Activated CD4-positive, alpha-beta T cell treated with anti-CD3 and anti-CD28 coated beads, Interleukin-2, amount 10 ng/mL, durations not matched to agents 7 days and 5 days (primary cell): Measurements from ENCODE around the gene TAF5L. TPM values are rescaled to one million over a fixed set of nuclear protein-coding genes. Genes with fewer than 3 reads are reported as not detected.
A peak's percentile ranks its signal among the peaks of the same experiment; 100 is the strongest.

ENCODE experiments used
- CTCF ChIA-PET: fragments of 350-600 bp; sonication (Branson Sonifier 250); formaldehyde crosslinking; loops from one replicate; lab custom pipeline; 2021; ENCODE audit warnings: antibody characterized with exemption; lab: Charles Lee
- POLR2A ChIA-PET: fragments of 350-600 bp; sonication (Branson Sonifier 250); formaldehyde crosslinking; loops from one replicate; lab custom pipeline; 2021; ENCODE audit warnings: antibody characterized with exemption; lab: Charles Lee
- DNase-seq: peaks from one replicate; pipeline ENCODE4 v3.0.0-alpha.2; 2020
- H3K27ac Mint-ChIP-seq: one replicate; pipeline ENCODE4 v1.8.0; 2021; ENCODE audit warnings: mild to moderate bottlenecking, moderate library complexity, mixed read lengths
- H3K27me3 Mint-ChIP-seq: one replicate; pipeline ENCODE4 v1.8.0; 2021; ENCODE audit warnings: mixed read lengths
- H3K36me3 Mint-ChIP-seq: one replicate; pipeline ENCODE4 v1.8.0; 2021; ENCODE audit warnings: low read depth, mixed read lengths
- H3K4me1 Mint-ChIP-seq: one replicate; pipeline ENCODE4 v1.8.0; 2021; ENCODE audit warnings: mixed read lengths
- H3K4me3 Mint-ChIP-seq: one replicate; pipeline ENCODE4 v1.8.0; 2021; ENCODE audit warnings: mild to moderate bottlenecking, moderate library complexity, mixed read lengths
- H3K9me3 Mint-ChIP-seq: one replicate; pipeline ENCODE4 v1.8.0; 2021; ENCODE audit warnings: mixed read lengths
- total RNA-seq, 2 experiments: library from RNA; stranded (reverse); gene quantifications; one replicate each; pipeline ENCODE4 v1.2.3, GENCODE V29; 2021

The TAF5L gene
- total RNA-seq, 2 experiments from 2014 or later: 25.7 to 25.9 TPM

- peak; percentile 57 for DNase-seq
These were observed 68.6 kb downstream of the TAF5L start for GRCh38 chr1:229557200-229557850.

GRCh38 chr1:229554886-229555621 lies 70.9 kb downstream of the TAF5L start:
- DNase-seq: no peak
- Mint-ChIP-seq H3K9me3 (no peaks in the 10 kb centered on the region), H3K4me3 (no peak overlapping the region), H3K27ac (no peak overlapping the region), H3K27me3 (no peaks in the 10 kb centered on the region), H3K36me3 (peaks cover 9% of the 10 kb centered on the region), H3K4me1 (peaks cover 45% of the 10 kb centered on the region)
- ChIA-PET CTCF (no interaction called here), POLR2A (no interaction called here)

More at GRCh38 chr1:229557200-229557850, 68.6 kb downstream of the TAF5L start:
- Mint-ChIP-seq H3K4me3 (peak overlapping the region; percentile 93), H3K4me1 (peaks cover 40% of the 10 kb centered on the region), H3K36me3 (peaks cover 7% of the 10 kb centered on the region), H3K9me3 (no peaks in the 10 kb centered on the region), H3K27me3 (no peaks in the 10 kb centered on the region), H3K27ac (peak overlapping the region; percentile 97)
- POLR2A ChIA-PET: no interaction called here
- CTCF ChIA-PET: interaction anchor here (0.5 to 1.6 kb wide), 6 partner anchors 12 to 301 kb away, joined by 3 to 5 read pairs (median 4); no protein-coding TSS in a partner anchor

GRCh38 chr1:229553621-229554130 lies 72.2 kb downstream of the TAF5L start:
- no peaks in the 10 kb centered on the region for H3K9me3 Mint-ChIP-seq
- H3K4me1 Mint-ChIP-seq: peaks cover 35% of the 10 kb centered on the region
- H3K27me3 Mint-ChIP-seq: no peaks in the 10 kb centered on the region
- POLR2A ChIA-PET: no interaction called here
- CTCF ChIA-PET: no interaction called here
- H3K36me3 Mint-ChIP-seq: peaks cover 9% of the 10 kb centered on the region
- no peak overlapping the region for H3K27ac Mint-ChIP-seq
- DNase-seq: no peak
- no peak overlapping the region for H3K4me3 Mint-ChIP-seq

- CTCF ChIA-PET: no interaction called here
- Mint-ChIP-seq H3K36me3 (peaks cover 14% of the 10 kb centered on the region), H3K27me3 (no peaks in the 10 kb centered on the region), H3K27ac (peak overlapping the region; percentile 47), H3K4me3 (no peak overlapping the region), H3K4me1 (peaks cover 35% of the 10 kb centered on the region), H3K9me3 (no peaks in the 10 kb centered on the region)
- POLR2A ChIA-PET: no interaction called here
- no peak for DNase-seq
These were observed 73.2 kb downstream of the TAF5L start for GRCh38 chr1:229552732-229553131.

GRCh38 chr1:229550812-229551567 lies 74.9 kb downstream of the TAF5L start:
- DNase-seq: no peak
- H3K27ac Mint-ChIP-seq: no peak overlapping the region
- ChIA-PET POLR2A (no interaction called here), CTCF (interaction anchor here (0.7 kb wide), 1 partner anchor 464 kb away, joined by 6 read pairs; no protein-coding TSS in a partner anchor)
- H3K9me3 Mint-ChIP-seq: no peaks in the 10 kb centered on the region
- H3K4me1 Mint-ChIP-seq: peaks cover 21% of the 10 kb centered on the region
- no peak overlapping the region for H3K4me3 Mint-ChIP-seq
- H3K27me3 Mint-ChIP-seq: no peaks in the 10 kb centered on the region
- peaks cover 20% of the 10 kb centered on the region for H3K36me3 Mint-ChIP-seq

GRCh38 chr1:229547542-229547941 lies 78.4 kb downstream of the TAF5L start:
- Mint-ChIP-seq H3K36me3 (peaks cover 26% of the 10 kb centered on the region), H3K4me3 (no peak overlapping the region), H3K4me1 (peaks cover 11% of the 10 kb centered on the region), H3K27me3 (no peaks in the 10 kb centered on the region), H3K27ac (no peak overlapping the region), H3K9me3 (no peaks in the 10 kb centered on the region)
- CTCF ChIA-PET: interaction anchor here (1.5 kb wide), 1 partner anchor 11 kb away, joined by 3 read pairs; the partner anchor contains the start of gene ABCB10
- POLR2A ChIA-PET: no interaction called here
- no peak for DNase-seq

GRCh38 chr1:229544587-229544986 lies 81.3 kb downstream of the TAF5L start:
- no peak overlapping the region for H3K27ac Mint-ChIP-seq
- H3K4me3 Mint-ChIP-seq: no peak overlapping the region
- no peak for DNase-seq
- no peaks in the 10 kb centered on the region for H3K9me3 Mint-ChIP-seq
- peaks cover 12% of the 10 kb centered on the region for H3K4me1 Mint-ChIP-seq
- CTCF ChIA-PET: interaction anchor here (1.0 kb wide), 1 partner anchor 13 kb away, joined by 3 read pairs; no protein-coding TSS in a partner anchor
- H3K36me3 Mint-ChIP-seq: peaks cover 39% of the 10 kb centered on the region
- no peaks in the 10 kb centered on the region for H3K27me3 Mint-ChIP-seq
- POLR2A ChIA-PET: no interaction called here

Other genes with a start within 250 kb of the TAF5L start
- not detected for gene ACTA1, start 192.0 kb downstream of the TAF5L start, total RNA-seq
- gene NUP133, start 117.8 kb downstream of the TAF5L start, total RNA-seq: 10 to 100 TPM; 45.2 to 46.0 TPM
- 10 to 100 TPM; 23.7 to 28.2 TPM for gene ABCB10, start 67.4 kb downstream of the TAF5L start, total RNA-seq
- 10 to 100 TPM; 15.1 to 15.6 TPM for gene URB2, start 125 bp upstream of the TAF5L start, total RNA-seq